ENCODE results near the gene ITSN2.

DNA sequence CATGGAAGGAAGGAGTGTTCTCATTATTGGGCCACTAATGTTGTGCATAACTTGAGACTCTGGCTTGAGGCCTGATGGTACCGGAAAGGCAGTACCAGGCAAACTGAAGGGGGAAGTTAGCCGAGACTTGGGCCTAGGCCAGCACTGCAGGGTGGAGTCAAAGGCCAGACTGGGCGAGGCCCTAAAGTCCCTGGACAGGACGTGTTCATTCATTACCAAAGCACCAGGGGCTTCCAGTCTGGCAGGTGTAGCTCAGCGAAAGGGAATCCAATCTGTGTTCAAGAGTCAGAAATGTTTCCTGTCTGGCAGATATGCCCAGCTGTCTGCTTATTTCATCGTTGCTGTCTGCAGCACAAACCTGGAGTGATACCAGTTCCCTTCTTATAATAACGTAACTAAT is 4.7 kb upstream of the ITSN2 start:
- TF ChIP-seq CTCF (IDR thresholded peaks at IDR 0.05) (no peak), POLR2AphosphoS5 (IDR thresholded peaks at IDR 0.05; ENCODE audit: insufficient read depth in 1 of 2, low read depth in 1 of 2) (peak; percentile 57 to 80), POLR2A (IDR thresholded peaks at IDR 0.05) (no peak)
